GM19351 (cell line): ENCODE data around the gene TBC1D14.
"Not testable (repeated sequence)": the region's sequence is repeated elsewhere in the genome, so short reads cannot be mapped to it uniquely, and the experiment has no call there.

Experiments
- ATAC-seq: cut with Tn5 transposase; IDR thresholded peaks from one replicate; pipeline ENCODE4 v1.9.1; 2021; ENCODE audit warnings: mild to moderate bottlenecking, moderate library complexity; ENCODE audit not compliant: unreplicated experiment

The TBC1D14 gene

GRCh38 chr4:6967846-6968340, 58.3 kb downstream of the TBC1D14 start:
- no peak for ATAC-seq

GRCh38 chr4:6968496-6968895, 58.9 kb downstream of the TBC1D14 start:
- ATAC-seq, result no peak

- peak; percentile 91 for ATAC-seq
Observed at GRCh38 chr4:6969826-6970800, 60.5 kb downstream of the TBC1D14 start.

- ATAC-seq, result no peak
Observed at GRCh38 chr4:6971536-6972374, 62.1 kb downstream of the TBC1D14 start.

GRCh38 chr4:6972375-6972650, 62.7 kb downstream of the TBC1D14 start:
- no peak for ATAC-seq

- ATAC-seq, result no peak
Observed at GRCh38 chr4:6972911-6973310, 63.3 kb downstream of the TBC1D14 start.

GRCh38 chr4:6974138-6974848, 64.7 kb downstream of the TBC1D14 start:
- peak; percentile 71 for ATAC-seq

- not testable (repeated sequence) for ATAC-seq
Observed at GRCh38 chr4:6977846-6978245, 68.2 kb downstream of the TBC1D14 start.

GRCh38 chr4:6983544-6984142, 74.0 kb downstream of the TBC1D14 start:
- no peak for ATAC-seq

GRCh38 chr4:6984612-6985425, 75.2 kb downstream of the TBC1D14 start:
- no peak for ATAC-seq

- peak; percentile 15 for ATAC-seq
Observed at GRCh38 chr4:6986072-6986780, 76.6 kb downstream of the TBC1D14 start.

- peak; percentile 80 for ATAC-seq
Observed at GRCh38 chr4:6986781-6987587, 77.4 kb downstream of the TBC1D14 start.

GRCh38 chr4:6987588-6987961, 77.9 kb downstream of the TBC1D14 start:
- peak; percentile 16 for ATAC-seq

- ATAC-seq, result no peak
Observed at GRCh38 chr4:6988016-6988715, 78.5 kb downstream of the TBC1D14 start.

- no peak for ATAC-seq
Observed at GRCh38 chr4:6989331-6989923, 79.8 kb downstream of the TBC1D14 start.

- ATAC-seq, result no peak
Observed at GRCh38 chr4:6990661-6991060, 81.0 kb downstream of the TBC1D14 start.

GRCh38 chr4:6991249-6991648, 81.6 kb downstream of the TBC1D14 start:
- no peak for ATAC-seq
